ENCODE measurements around the gene PDE4B.

Gene PDE4B

DNA sequence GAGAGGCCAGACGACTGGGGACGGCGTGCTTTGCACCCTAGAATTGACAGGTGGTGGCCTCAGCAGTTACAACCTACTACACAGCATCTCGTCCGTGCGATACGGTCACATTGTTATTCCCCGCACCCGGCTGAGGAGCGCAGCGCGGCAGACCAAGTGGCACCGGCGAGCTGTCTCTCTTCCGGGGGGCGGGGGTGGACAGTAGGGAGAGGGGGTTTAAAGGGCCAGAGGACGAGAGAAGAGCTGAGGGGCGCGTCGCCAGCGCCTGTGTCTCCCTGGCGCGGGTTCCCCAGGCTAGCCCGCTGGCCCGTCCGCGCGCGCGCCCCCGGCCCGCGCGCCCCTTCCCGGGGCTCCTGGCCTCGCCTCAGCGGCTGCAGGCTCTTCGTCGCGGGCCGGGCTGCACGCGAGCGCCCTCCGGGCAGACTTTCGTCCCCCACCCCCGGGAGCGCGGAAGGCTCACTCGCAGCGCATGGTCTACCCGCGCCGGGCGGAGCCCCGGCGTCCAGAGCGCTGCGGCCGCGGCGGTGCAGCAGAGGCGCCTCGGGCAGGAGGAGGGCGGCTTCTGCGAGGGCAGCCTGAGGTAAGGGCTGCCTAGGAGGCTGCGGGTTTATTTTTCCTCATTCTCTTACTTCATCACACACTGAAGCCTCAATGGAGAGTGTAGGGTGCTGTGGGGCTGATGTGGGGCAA, at the start of gene PDE4B:
PDE4B (plus strand) TSS at position 227 of the 690 bp plus-strand sequence.
- no peak within 1 kb of the TSS for H3K4me3 ChIP-seq (ENCODE audit: low read depth, low read length)
- TF ChIP-seq, protein P1, sequence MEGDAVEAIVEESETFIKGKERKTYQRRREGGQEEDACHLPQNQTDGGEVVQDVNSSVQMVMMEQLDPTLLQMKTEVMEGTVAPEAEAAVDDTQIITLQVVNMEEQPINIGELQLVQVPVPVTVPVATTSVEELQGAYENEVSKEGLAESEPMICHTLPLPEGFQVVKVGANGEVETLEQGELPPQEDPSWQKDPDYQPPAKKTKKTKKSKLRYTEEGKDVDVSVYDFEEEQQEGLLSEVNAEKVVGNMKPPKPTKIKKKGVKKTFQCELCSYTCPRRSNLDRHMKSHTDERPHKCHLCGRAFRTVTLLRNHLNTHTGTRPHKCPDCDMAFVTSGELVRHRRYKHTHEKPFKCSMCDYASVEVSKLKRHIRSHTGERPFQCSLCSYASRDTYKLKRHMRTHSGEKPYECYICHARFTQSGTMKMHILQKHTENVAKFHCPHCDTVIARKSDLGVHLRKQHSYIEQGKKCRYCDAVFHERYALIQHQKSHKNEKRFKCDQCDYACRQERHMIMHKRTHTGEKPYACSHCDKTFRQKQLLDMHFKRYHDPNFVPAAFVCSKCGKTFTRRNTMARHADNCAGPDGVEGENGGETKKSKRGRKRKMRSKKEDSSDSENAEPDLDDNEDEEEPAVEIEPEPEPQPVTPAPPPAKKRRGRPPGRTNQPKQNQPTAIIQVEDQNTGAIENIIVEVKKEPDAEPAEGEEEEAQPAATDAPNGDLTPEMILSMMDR (IDR thresholded peaks at IDR 0.05; ENCODE audit: borderline replicate concordance, insufficient read depth, low read depth, low read length) = no peak

DNA sequence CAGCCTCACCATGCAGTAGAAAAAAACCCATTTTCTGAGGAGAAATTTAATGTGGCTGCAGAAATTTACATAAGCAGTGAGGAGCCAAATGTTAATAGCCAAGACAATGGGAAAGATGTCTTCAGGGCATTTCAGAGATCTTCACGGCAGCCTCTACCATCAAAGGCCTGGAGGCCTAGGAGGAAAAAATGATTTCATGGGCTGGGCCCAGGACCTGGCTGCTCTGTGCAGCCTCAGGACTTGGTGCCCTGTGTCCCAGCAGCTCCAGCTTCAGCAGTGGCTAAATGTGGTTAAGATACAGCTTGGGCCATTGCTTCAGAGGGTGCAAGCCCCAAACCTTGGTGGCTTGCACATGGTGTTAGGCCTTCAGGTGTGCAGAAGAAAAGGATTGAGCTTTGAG, 48.0 kb upstream of the PDE4B start:
- H3K4me3 ChIP-seq (ENCODE audit: low read depth, low read length) = no peak overlapping the region
- TF ChIP-seq, protein P1 (IDR thresholded peaks at IDR 0.05; ENCODE audit: borderline replicate concordance, insufficient read depth, low read depth, low read length) = no peak

DNA sequence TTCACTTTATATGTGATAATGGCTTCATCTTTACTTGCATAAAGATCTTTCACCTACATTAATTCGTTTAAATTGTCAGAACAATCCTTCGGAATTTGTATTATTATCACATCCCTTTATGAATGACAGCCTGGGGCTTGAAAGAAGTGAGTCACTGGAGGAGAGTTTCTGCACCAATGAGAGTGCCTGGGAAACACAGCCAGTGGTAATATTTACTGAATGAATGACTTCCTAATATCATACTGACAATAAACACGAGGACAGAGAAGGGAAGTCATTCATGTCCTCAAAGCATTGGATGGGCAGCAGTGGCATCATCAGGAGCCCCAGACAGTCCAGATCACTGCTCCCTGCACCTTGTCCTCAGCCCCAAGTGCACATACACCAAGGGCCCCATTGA, 40.7 kb upstream of the PDE4B start:
- TF ChIP-seq, protein P1 (IDR thresholded peaks at IDR 0.05; ENCODE audit: borderline replicate concordance, insufficient read depth, low read depth, low read length) = no peak
- no peak overlapping the region for H3K4me3 ChIP-seq (ENCODE audit: low read depth, low read length)

DNA sequence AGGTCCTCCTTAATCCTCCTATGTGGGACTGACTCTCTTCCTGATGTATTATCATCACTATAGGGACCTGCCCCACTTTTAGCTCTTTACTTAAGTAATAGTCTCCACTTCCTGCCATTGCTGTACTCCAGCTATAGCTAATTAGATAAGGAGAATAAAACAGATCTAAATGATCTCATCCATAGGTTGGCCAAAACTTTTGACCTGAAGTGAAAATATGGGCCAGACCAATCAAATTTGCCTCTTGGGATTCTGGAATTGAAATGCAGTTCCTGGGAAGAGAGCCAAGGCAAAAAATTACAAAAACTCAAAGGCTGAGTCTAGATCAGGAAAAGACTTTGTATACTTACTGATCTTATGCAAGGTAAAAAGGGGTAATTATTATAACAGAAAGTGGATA, 36.1 kb upstream of the PDE4B start:
- TF ChIP-seq, protein P1 (IDR thresholded peaks at IDR 0.05; ENCODE audit: borderline replicate concordance, insufficient read depth, low read depth, low read length) = no peak
- no peak overlapping the region for H3K4me3 ChIP-seq (ENCODE audit: low read depth, low read length)

DNA sequence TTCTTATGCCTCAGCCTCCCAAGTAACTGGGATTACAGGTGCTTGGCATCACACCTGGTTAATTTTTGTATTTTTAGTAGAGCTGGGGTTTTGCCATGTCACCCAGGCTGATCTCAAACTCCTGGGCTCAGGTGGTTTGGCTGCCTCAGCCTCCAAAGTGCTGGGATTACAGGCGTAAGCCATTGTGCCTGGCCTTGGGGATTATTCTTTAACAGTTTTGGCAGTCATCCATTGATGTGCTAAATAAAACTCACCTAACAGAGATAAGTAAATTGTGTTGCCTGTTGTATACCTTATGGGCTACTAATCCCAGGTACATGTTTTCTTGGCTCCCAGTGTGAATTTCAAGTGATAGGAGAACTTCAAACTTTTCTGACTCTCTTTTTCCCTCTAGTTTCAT, 35.2 kb upstream of the PDE4B start:
- no peak overlapping the region for H3K4me3 ChIP-seq (ENCODE audit: low read depth, low read length)

DNA sequence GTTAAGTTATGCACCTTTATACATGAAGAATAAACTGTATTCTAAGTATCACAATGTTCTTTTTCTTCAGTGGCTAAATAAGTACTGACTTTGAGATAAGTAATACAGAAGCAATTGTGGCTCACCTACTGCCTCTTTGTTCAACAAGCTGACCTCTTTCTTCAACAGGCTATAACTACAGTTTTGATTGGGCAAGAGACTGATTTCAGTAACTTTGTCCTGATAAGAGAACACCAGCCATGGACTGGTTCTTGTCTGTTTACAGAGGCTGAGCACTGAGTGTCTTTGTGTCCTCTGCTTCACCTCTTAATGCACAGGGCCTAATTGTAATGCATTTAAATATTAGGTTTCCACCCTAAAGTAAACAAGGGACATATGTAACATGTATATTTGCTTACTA, 34.6 kb upstream of the PDE4B start:
- no peak overlapping the region for H3K4me3 ChIP-seq (ENCODE audit: low read depth, low read length)
- TF ChIP-seq, protein P1 (IDR thresholded peaks at IDR 0.05; ENCODE audit: borderline replicate concordance, insufficient read depth, low read depth, low read length) = no peak

More for the DNA sequence above, 35.2 kb upstream of the PDE4B start:
- TF ChIP-seq, protein P1 (IDR thresholded peaks at IDR 0.05; ENCODE audit: borderline replicate concordance, insufficient read depth, low read depth, low read length) = no peak

DNA sequence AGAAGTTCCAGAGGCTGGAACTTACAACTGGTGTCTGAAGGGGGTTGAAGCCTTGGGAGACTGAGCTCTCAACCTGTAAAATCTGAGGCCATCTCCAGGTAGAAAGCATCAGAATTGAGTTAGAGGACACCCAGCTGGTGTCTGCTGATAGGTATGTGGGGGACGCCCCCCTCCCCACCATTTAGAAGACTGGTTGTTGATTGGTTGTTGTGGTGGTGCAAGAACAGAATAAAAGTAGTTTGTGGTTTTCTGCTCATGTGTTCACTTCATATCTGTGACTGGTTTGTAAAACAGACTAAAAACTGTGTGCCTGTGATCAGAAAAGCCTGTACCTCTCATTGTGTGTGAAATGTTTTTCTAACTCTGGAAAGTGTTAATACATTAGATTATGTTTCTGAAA, 33.2 kb upstream of the PDE4B start:
- TF ChIP-seq, protein P1 (IDR thresholded peaks at IDR 0.05; ENCODE audit: borderline replicate concordance, insufficient read depth, low read depth, low read length) = no peak
- no peak overlapping the region for H3K4me3 ChIP-seq (ENCODE audit: low read depth, low read length)

Measured in GM12875 (cell line).